Panc1 (cell line): ENCODE data around the gene BCAS3. TPM values are rescaled to one million over a fixed set of nuclear protein-coding genes. Genes with fewer than 3 reads are reported as not detected.

Source experiments
- ATAC-seq: fragments of 200-7000 bp; cut with Tn5 transposase; 2 replicates; pipeline ENCODE4 v1.9.1; 2020; ENCODE audit warnings: mild to moderate bottlenecking, moderate library complexity
- BruUV-seq: library from RNA; stranded (reverse); fragments of 400-500 nt; replicated peaks from 2 replicates; lab custom pipeline; 2021; lab: Mats Ljungman, UMichigan
- CTCF ChIA-PET: fragments of 300-600 bp; sonication (Branson Sonifier 250); formaldehyde crosslinking; loops from one replicate; lab custom pipeline; 2022; ENCODE audit warnings: antibody characterized with exemption; lab: Charles Lee
- POLR2A ChIA-PET: fragments of 300-600 bp; sonication (Branson Sonifier 250); formaldehyde crosslinking; loops from one replicate; lab custom pipeline; 2022; ENCODE audit warnings: antibody characterized with exemption; lab: Charles Lee
- DNase-seq: peaks from one replicate; pipeline ENCODE4 v3.0.0-alpha.2; 2010; ENCODE audit warnings: low read depth, low spot score
- H3K27ac ChIP-seq: 2 replicates; pipeline ENCODE4 v1.5.1; 2011; ENCODE audit warnings: mild to moderate bottlenecking, low read length, inconsistent platforms
- H3K27me3 ChIP-seq: fragments of 200-500 bp; sonication (Bioruptor generic); 2 replicates; pipeline ENCODE4 v1.6.0; 2014; ENCODE audit warnings: low read length, inconsistent platforms; ENCODE audit not compliant: control insufficient read depth, insufficient read depth
- H3K36me3 ChIP-seq: fragments of 200-500 bp; sonication (Bioruptor generic); 2 replicates; pipeline ENCODE4 v1.5.1; 2014; ENCODE audit warnings: inconsistent platforms, mild to moderate bottlenecking, low read length, moderate library complexity; ENCODE audit not compliant: control insufficient read depth, insufficient read depth
- H3K4me1 ChIP-seq: 2 replicates; pipeline ENCODE4 v1.5.1; 2011; ENCODE audit warnings: inconsistent platforms, mild to moderate bottlenecking, low read length, moderate library complexity; ENCODE audit not compliant: control insufficient read depth, insufficient read depth
- H3K4me3 ChIP-seq, 2 experiments: 2 replicates each; pipeline ENCODE4 v1.5.1; 2011 to 2012; ENCODE audit warnings: low read depth in 2 of 2, low read length in 2 of 2, mild to moderate bottlenecking in 2 of 2, inconsistent platforms in 1 of 2, moderate library complexity in 1 of 2
- H3K9me3 ChIP-seq: fragments of 200-500 bp; sonication (Bioruptor generic); 2 replicates; pipeline ENCODE4 v1.5.1; 2014; ENCODE audit warnings: low read depth, mild to moderate bottlenecking, inconsistent platforms, low read length, moderate library complexity; ENCODE audit not compliant: control insufficient read depth, insufficient read depth
- CTCF ChIP-seq: fragments of 450-650 bp; IDR thresholded peaks from 2 replicates; pipeline ENCODE4 v1.5.1; 2017; ENCODE audit warnings: mild to moderate bottlenecking
- POLR2AphosphoS5 ChIP-seq: IDR thresholded peaks from 2 replicates; pipeline ENCODE4 v1.6.1; 2012; ENCODE audit warnings: mild to moderate bottlenecking, low read depth, low read length, moderate library complexity
- REST ChIP-seq, 2 experiments: IDR thresholded peaks; 2 replicates each; pipeline ENCODE4 v1.6.1; 2011 to 2012; ENCODE audit warnings: low read depth in 2 of 2, control low read depth in 1 of 2, low read length in 1 of 2, mild to moderate bottlenecking in 1 of 2, moderate library complexity in 1 of 2; ENCODE audit not compliant: insufficient read depth in 1 of 2
- SIN3A ChIP-seq: IDR thresholded peaks from 2 replicates; pipeline ENCODE4 v1.6.1; 2012; ENCODE audit warnings: low read depth, mild to moderate bottlenecking, low read length, moderate library complexity, borderline replicate concordance; ENCODE audit not compliant: insufficient read depth
- TCF7L2 ChIP-seq: IDR thresholded peaks from 2 replicates; pipeline ENCODE4 v1.6.1; 2011; ENCODE audit warnings: mild to moderate bottlenecking, low read depth, low read length, inconsistent platforms
- in situ Hi-C: cut with HindIII; loops from 2 replicates; pipeline ENCODE4 v1.10.0; 2016; ENCODE audit warnings: low sequenced_read_pairs, low pct_unique_long_range_greater_than_20kb
- intact Hi-C: fragments of 100-400 bp; cut with micrococcal nuclease; formaldehyde crosslinking; loops from one replicate; pipeline ENCODE4 v1.10.0; 2022; ENCODE audit not compliant: unreplicated experiment
- total RNA-seq: library from RNA; stranded (reverse); gene quantifications from one replicate; pipeline ENCODE4 v1.2.1, GENCODE V29; 2021; ENCODE audit not compliant: unreplicated experiment

The BCAS3 gene
- total RNA-seq, 1 experiment from 2014 or later, result 9.3 TPM

GRCh38 chr17:61420745-61421398 is 743.2 kb downstream of the BCAS3 start:
- Histone ChIP-seq H3K27me3 (no peaks in the 10 kb centered on the region; the same call in 1 of the 2 replicates), H3K9me3 (no peaks in the 10 kb centered on the region), H3K36me3 (no peaks in the 10 kb centered on the region), H3K27ac (no peak overlapping the region), H3K4me3 (no peak overlapping the region), H3K4me1 (peaks cover 7% of the 10 kb centered on the region; the same call in 1 of the 2 replicates)
- no peak for DNase-seq
- no TSS peak for BruUV-seq
- POLR2A ChIA-PET, result interaction anchor here (0.6 to 0.7 kb wide), 2 partner anchors 439 to 486 kb away, joined by 3 to 7 read pairs; no protein-coding TSS in a partner anchor
- in situ Hi-C loops (no loop called here), intact Hi-C loops (no loop called here)
- no peak for ATAC-seq
- CTCF ChIA-PET, result interaction anchor here (0.6 kb wide), 2 partner anchors 27 to 130 kb away, joined by 3 to 4 read pairs; no protein-coding TSS in a partner anchor
- TF ChIP-seq SIN3A (no peak), POLR2AphosphoS5 (no peak), REST (IDR thresholded peaks at IDR 0.05; ENCODE audit: insufficient read depth in 1 of 2, low read depth in 2 of 2, low read length in 1 of 2) (no peak), CTCF (no peak), TCF7L2 (no peak)

GRCh38 chr17:61421460-61421859 is 743.8 kb downstream of the BCAS3 start:
- intact Hi-C loops, result no loop called here
- Histone ChIP-seq H3K27ac (no peak overlapping the region), H3K27me3 (no peaks in the 10 kb centered on the region; the same call in 1 of the 2 replicates), H3K9me3 (no peaks in the 10 kb centered on the region), H3K36me3 (no peaks in the 10 kb centered on the region), H3K4me1 (peaks cover 2% of the 10 kb centered on the region; the same call in 1 of the 2 replicates), H3K4me3 (no peak overlapping the region)
- no peak for ATAC-seq
- TF ChIP-seq POLR2AphosphoS5, result no peak
- TF ChIP-seq TCF7L2, result no peak
- no peak for TF ChIP-seq REST (IDR thresholded peaks at IDR 0.05; ENCODE audit: insufficient read depth in 1 of 2, low read depth in 2 of 2, low read length in 1 of 2)
- TF ChIP-seq CTCF, result no peak
- no peak for TF ChIP-seq SIN3A
- no peak for DNase-seq
- BruUV-seq, result no TSS peak
- ChIA-PET CTCF (no interaction called here), POLR2A (no interaction called here)
- in situ Hi-C loops, result no loop called here
